ENCODE measurements around the gene C12orf76.

DNA sequence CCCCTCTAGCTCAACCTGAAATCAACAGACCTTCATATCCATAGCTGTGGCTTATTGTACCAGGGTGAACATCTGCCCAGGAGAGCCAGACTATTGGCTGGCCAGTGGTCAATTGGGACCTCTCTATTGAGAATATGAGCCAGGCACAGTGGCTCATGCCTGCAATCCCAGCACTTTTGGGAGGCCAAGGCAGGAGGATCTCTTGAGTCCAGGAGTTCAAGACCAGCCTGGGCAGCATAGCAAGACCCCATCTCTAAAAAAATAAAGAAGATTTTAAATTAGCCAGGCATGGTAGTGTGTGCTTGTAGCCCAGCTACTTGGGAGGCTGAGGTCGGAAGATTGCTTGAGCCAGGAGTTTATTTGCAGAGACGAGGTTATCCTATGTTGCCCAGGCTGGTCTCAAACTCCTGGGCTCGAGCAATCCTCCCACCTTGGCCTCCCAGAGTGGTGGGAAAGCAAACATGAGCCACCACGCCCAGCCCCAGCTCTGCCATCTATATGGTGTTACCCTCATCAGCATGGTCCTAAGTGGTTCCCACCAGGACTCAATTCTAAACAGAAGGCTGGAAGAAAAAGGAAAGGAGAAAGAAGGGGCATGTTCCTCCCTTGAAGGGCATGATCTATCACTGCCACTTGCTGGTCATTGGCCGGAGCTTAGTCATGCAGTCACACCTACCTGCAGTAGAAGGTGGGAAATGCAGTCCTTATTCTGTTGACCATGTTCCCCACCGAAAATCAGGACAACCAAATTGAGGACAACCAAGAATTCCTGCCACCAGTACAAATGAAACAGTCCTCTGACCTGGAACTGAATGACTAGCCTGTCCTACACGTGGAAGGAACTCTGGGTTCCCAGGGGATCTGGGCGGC lies 42.2 kb upstream of the C12orf76 start:
- TF ChIP-seq, protein P1, sequence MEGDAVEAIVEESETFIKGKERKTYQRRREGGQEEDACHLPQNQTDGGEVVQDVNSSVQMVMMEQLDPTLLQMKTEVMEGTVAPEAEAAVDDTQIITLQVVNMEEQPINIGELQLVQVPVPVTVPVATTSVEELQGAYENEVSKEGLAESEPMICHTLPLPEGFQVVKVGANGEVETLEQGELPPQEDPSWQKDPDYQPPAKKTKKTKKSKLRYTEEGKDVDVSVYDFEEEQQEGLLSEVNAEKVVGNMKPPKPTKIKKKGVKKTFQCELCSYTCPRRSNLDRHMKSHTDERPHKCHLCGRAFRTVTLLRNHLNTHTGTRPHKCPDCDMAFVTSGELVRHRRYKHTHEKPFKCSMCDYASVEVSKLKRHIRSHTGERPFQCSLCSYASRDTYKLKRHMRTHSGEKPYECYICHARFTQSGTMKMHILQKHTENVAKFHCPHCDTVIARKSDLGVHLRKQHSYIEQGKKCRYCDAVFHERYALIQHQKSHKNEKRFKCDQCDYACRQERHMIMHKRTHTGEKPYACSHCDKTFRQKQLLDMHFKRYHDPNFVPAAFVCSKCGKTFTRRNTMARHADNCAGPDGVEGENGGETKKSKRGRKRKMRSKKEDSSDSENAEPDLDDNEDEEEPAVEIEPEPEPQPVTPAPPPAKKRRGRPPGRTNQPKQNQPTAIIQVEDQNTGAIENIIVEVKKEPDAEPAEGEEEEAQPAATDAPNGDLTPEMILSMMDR (tag by site-specific recombination; IDR thresholded peaks at IDR 0.05), result no peak
- TF ChIP-seq ZNF416 (tag by site-specific recombination; IDR thresholded peaks at IDR 0.05) (no peak), ZNF561 (tag by site-specific recombination; IDR thresholded peaks at IDR 0.05; ENCODE audit: borderline replicate concordance) (no peak), MEIS1 (CRISPR knock-in tag; IDR thresholded peaks at IDR 0.05; ENCODE audit: borderline replicate concordance) (no peak), YY1 (tag by site-specific recombination; IDR thresholded peaks at IDR 0.05) (no peak), BCL11B (tag by site-specific recombination; IDR thresholded peaks at IDR 0.05; ENCODE audit: low read depth) (no peak)
- TF ChIP-seq, protein P2, sequence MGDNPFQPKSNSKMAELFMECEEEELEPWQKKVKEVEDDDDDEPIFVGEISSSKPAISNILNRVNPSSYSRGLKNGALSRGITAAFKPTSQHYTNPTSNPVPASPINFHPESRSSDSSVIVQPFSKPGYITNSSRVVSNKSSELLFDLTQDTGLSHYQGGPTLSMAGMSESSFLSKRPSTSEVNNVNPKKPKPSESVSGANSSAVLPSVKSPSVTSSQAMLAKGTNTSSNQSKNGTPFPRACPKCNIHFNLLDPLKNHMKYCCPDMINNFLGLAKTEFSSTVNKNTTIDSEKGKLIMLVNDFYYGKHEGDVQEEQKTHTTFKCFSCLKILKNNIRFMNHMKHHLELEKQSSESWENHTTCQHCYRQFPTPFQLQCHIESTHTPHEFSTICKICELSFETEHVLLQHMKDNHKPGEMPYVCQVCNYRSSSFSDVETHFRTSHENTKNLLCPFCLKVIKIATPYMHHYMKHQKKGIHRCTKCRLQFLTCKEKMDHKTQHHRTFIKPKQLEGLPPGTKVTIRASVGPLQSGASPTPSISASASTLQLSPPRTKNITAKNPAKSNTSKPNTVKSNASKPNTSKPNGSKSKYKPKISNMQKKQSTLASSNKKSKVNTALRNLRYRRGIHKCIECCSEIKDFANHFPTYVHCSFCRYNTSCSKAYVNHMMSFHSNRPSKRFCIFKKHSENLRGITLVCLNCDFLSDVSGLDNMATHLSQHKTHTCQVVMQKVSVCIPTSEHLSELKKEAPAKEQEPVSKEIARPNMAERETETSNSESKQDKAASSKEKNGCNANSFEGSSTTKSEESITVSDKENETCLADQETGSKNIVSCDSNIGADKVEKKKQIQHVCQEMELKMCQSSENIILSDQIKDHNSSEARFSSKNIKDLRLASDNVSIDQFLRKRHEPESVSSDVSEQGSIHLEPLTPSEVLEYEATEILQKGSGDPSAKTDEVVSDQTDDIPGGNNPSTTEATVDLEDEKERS (tag by site-specific recombination; IDR thresholded peaks at IDR 0.05), result no peak
- TF ChIP-seq, protein P3, sequence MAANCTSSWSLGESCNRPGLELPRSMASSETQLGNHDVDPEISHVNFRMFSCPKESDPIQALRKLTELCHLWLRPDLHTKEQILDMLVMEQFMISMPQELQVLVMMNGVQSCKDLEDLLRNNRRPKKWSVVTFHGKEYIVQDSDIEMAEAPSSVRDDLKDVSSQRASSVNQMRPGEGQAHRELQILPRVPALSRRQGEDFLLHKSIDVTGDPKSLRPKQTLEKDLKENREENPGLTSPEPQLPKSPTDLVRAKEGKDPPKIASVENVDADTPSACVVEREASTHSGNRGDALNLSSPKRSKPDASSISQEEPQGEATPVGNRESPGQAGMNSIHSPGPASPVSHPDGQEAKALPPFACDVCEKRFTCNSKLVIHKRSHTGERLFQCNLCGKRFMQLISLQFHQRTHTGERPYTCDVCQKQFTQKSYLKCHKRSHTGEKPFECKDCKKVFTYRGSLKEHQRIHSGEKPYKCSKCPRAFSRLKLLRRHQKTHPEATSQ (tag by site-specific recombination; IDR thresholded peaks at IDR 0.05), result no peak
